GM19463 (cell line): ENCODE measurements around the gene TMEM182.

Experiments used
- ATAC-seq: cut with Tn5 transposase; IDR thresholded peaks from one replicate; pipeline ENCODE4 v1.9.1; 2021; ENCODE audit warnings: mild to moderate bottlenecking, moderate library complexity; ENCODE audit not compliant: unreplicated experiment

Gene TMEM182

GRCh38 chr2:102852867-102853266 lies 91.0 kb downstream of the TMEM182 start:
- no peak for ATAC-seq
